IPS-NIHi11 (cell line): Measurements from ENCODE around the gene FBLN7.
A peak's percentile ranks its signal among the peaks of the same experiment; 100 is the strongest.
"Not testable (repeated sequence)": the region's sequence is repeated elsewhere in the genome, so short reads cannot be mapped to it uniquely, and the experiment has no call there.

Experiments
- DNase-seq: peaks from one replicate; pipeline ENCODE4 v3.0.0; 2012; ENCODE audit warnings: mixed read lengths, low spot score

Gene FBLN7

GRCh38 chr2:112185131-112185530 is 46.9 kb downstream of the FBLN7 start:
- DNase-seq, result no peak

GRCh38 chr2:112187046-112187715 is 49.0 kb downstream of the FBLN7 start:
- DNase-seq, result no peak

GRCh38 chr2:112187805-112188596 is 49.8 kb downstream of the FBLN7 start:
- DNase-seq, result no peak

- no peak for DNase-seq
Measured at GRCh38 chr2:112189001-112189556, 50.9 kb downstream of the FBLN7 start.

- no peak for DNase-seq
Measured at GRCh38 chr2:112194028-112194427, 55.8 kb downstream of the FBLN7 start.

- no peak for DNase-seq
Measured at GRCh38 chr2:112194482-112194881, 56.3 kb downstream of the FBLN7 start.

DNA sequence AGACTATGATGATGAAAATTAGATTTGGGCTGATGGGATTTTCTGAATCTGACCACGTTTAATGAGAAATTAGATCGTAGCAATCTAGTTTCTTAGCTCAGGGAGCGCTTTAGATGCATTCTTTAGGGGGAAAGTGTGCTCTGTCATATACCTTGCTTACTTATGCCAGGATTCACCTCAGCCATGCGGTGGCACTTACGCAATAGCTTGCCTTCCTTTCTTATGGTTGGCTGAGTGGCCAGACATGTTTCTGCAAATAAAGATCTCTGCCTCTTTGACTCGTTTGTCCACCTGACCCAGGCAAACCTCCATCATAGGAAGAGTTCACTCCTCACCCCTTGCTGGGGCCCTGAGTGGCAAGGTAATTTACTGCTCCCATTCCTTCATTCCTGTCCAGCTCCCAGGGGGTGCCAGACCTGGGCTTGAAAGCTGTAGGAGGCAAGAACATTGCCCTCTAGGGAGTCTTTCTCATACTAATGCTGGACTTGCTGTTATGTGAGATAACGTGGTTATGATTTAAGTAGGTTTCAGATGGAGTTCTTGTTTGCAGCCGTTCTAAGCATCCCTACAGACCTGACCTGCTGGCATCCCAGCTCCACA is 57.1 kb downstream of the FBLN7 start:
- no peak for DNase-seq

GRCh38 chr2:112195950-112196349 is 57.8 kb downstream of the FBLN7 start:
- DNase-seq, result no peak

DNA sequence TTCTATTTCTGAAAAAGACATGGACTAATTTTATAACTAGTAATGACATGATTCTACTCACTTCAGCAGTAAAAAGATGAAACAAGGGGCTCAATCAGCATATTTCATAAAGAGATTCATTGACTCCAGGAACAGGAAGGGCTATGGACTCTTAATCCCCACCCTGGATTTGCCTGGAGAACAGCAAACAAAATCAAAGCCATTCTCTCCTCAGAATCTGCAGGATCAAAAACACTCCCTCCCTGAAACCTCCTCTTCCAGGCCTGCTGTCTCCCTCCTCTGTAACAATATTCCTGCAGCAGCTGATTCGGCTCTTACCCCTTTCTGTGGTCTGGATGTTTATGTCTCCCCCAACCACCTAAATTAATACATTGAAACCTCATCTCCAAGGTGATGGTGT is 59.7 kb downstream of the FBLN7 start:
- DNase-seq, result no peak

GRCh38 chr2:112198780-112199179 is 60.6 kb downstream of the FBLN7 start:
- no peak for DNase-seq

- DNase-seq, result no peak
Measured at GRCh38 chr2:112199188-112199587, 61.0 kb downstream of the FBLN7 start.

DNA sequence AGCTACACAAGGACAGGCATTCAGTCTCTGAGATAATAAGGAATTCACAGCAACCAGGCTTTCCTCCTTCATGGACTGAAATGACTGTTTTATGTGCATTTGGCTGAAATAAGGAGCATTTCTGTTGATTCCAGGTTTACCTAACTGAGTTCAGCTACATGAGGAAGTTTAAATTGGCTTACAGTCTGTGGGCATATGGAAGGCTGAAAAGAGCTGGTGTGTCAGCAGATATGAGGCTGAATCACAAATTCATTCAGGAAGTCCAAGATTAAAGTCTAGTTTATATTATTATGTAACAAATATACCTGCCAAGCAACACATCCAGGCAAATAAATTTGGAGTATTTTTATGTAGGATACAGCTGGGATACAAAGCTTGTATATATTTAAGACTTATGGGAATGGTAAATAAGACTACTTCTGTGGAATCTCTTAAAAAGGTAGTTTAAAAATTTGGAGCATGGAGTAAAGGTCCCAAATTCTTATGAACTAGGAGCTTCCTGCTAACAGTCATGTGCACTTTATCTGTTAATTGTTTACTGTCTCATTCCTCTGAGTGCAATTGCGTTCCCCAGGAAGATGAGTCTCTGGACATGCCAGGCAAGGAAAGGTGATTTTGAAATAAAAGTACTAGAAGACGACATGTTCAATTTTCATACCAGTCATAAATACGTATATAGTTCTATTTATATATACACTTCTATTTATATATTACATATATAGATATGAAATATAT is 63.7 kb downstream of the FBLN7 start:
- no peak for DNase-seq

GRCh38 chr2:112204411-112204810 is 66.2 kb downstream of the FBLN7 start:
- DNase-seq, result no peak

DNA sequence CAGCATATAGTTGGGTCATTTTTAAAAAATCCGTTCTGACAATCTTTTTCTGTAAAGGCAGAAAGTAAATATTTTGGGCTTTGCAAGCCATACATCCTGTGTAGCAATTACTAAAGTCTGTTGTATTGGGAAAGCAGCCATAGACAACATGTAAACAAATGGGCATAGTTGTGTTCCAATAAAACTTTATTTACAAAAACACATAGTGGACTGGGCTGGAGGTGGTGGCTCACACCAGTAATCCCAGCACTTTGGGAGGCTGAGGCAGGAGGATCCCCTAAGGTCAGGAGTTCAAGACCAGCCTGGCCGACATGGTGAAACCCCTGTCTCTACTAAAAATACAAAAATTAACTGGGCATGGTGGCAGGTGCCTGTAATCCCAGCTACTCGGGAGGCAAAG is 69.7 kb downstream of the FBLN7 start:
- not testable (repeated sequence) for DNase-seq

- peak; percentile 12 for DNase-seq
Measured at GRCh38 chr2:112216167-112216566, 78.0 kb downstream of the FBLN7 start.

DNA sequence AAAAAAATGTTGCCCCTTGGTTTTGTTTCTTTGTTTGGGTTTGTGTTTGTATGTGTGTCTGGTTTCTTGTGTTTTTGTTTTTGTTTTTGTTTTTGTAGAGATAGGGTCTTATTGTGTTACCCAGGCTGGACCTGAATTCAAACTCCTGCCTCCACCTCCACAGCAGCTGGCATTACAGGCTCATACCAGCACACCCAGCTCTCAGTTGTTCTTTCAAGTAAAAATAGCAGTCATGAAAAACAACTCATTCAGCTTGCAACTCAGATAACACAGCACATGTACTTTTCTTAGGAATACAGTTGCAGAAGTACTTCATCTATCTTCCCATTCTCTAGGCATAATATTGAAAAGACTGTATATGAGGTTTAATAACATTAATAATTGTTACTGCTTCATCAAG is 79.7 kb downstream of the FBLN7 start:
- DNase-seq, result no peak

- DNase-seq, result no peak
Measured at GRCh38 chr2:112220186-112220585, 82.0 kb downstream of the FBLN7 start.

DNA sequence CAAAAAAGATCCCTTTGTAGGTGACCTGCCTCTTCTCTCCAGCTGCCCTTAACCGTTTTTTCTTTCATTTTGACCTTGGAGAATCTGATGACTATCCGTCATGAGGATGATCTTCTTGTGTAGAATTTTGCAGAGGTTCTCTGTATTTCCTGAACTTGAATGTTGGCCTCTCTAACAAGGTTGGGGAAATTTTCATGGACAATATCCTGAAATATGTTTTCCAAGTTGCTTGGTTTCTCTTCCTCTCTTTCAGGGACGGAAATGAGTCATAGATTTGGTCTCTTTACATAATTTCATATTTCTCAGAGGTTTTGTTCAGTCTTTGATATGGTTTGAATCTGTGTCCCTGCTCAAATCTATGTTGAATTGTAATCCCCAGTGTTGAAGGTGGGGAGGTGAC is 82.6 kb downstream of the FBLN7 start:
- no peak for DNase-seq

DNA sequence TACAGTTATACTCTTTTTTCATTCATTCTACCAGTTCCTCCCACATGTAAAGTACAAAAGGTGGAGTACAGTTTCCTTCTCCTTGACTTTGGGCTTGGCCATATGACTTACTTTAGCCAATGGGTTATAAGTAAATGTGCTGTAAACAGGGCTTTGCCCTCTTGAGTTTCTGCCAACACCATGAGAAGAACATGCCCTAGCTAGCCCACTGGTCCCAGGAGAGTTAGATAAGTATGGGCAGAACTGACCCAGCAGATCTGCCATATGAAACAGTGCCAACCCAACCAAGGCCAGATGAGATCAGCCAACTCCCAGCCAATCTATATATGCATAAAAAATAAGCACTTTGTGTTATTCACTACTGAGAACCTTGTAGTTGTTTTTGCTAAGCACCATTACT is 91.2 kb downstream of the FBLN7 start:
- no peak for DNase-seq

DNA sequence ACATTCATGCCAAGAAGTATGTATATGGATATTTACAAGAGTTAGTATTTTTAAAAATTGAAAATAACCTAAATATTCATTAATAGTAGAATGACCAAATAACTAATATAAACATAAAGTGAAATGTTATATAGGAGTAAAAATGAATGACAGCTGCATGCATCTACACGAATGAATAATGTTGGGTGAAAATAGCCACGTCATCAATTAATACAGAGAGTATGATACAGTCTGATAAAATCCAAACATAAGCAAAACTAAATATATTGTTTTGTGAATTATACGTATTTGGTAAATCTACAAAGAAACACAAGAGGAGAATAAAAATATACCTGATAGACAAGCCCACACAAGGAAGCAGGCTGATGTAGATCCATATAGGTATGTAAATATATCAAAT is 92.2 kb downstream of the FBLN7 start:
- DNase-seq, result no peak
